GM10847 (cell line): Measurements from ENCODE around the gene TAS2R60.

Experiments
- POLR2A ChIP-seq: IDR thresholded peaks from 2 replicates; pipeline ENCODE4 v1.6.1; 2011; ENCODE audit not compliant: insufficient read length; ENCODE audit errors: extremely low read depth

Gene TAS2R60

GRCh38 chr7:143454091-143454680, 10.9 kb downstream of the TAS2R60 start:
- TF ChIP-seq POLR2A = no peak

- no peak for TF ChIP-seq POLR2A
Observed at GRCh38 chr7:143455491-143455890, 12.2 kb downstream of the TAS2R60 start.

- TF ChIP-seq POLR2A = no peak
Observed at GRCh38 chr7:143455942-143456341, 12.7 kb downstream of the TAS2R60 start.

GRCh38 chr7:143456992-143457793, 13.9 kb downstream of the TAS2R60 start:
- TF ChIP-seq POLR2A = no peak

- TF ChIP-seq POLR2A = no peak
Observed at GRCh38 chr7:143458263-143458662, 15.0 kb downstream of the TAS2R60 start.

GRCh38 chr7:143458681-143459080, 15.4 kb downstream of the TAS2R60 start:
- no peak for TF ChIP-seq POLR2A

- TF ChIP-seq POLR2A = no peak
Observed at GRCh38 chr7:143459359-143459758, 16.1 kb downstream of the TAS2R60 start.

GRCh38 chr7:143460271-143460979, 17.2 kb downstream of the TAS2R60 start:
- TF ChIP-seq POLR2A = no peak

- TF ChIP-seq POLR2A = no peak
Observed at GRCh38 chr7:143462045-143462444, 18.8 kb downstream of the TAS2R60 start.

- no peak for TF ChIP-seq POLR2A
Observed at GRCh38 chr7:143463556-143463955, 20.3 kb downstream of the TAS2R60 start.

GRCh38 chr7:143463957-143464356, 20.7 kb downstream of the TAS2R60 start:
- no peak for TF ChIP-seq POLR2A

- no peak for TF ChIP-seq POLR2A
Observed at GRCh38 chr7:143467724-143468123, 24.5 kb downstream of the TAS2R60 start.

GRCh38 chr7:143477501-143478150, 34.4 kb downstream of the TAS2R60 start, which contains the start of gene TAS2R41:
TAS2R41 (plus strand) TSS chr7:143477873; CDS start chr7:143477873, 0 bp downstream.
- TF ChIP-seq POLR2A = no peak

GRCh38 chr7:143479055-143479766, 36.0 kb downstream of the TAS2R60 start:
- TF ChIP-seq POLR2A = no peak

GRCh38 chr7:143480501-143480900, 37.2 kb downstream of the TAS2R60 start:
- TF ChIP-seq POLR2A = no peak
